HPDE6-E6E7 (cell line): ENCODE results near the gene PTOV1.

ENCODE experiments used
- DNase-seq: peaks from one replicate; pipeline ENCODE4 v3.0.0; 2011; ENCODE audit warnings: missing footprints; ENCODE audit errors: extremely low spot score

PTOV1 gene

DNA sequence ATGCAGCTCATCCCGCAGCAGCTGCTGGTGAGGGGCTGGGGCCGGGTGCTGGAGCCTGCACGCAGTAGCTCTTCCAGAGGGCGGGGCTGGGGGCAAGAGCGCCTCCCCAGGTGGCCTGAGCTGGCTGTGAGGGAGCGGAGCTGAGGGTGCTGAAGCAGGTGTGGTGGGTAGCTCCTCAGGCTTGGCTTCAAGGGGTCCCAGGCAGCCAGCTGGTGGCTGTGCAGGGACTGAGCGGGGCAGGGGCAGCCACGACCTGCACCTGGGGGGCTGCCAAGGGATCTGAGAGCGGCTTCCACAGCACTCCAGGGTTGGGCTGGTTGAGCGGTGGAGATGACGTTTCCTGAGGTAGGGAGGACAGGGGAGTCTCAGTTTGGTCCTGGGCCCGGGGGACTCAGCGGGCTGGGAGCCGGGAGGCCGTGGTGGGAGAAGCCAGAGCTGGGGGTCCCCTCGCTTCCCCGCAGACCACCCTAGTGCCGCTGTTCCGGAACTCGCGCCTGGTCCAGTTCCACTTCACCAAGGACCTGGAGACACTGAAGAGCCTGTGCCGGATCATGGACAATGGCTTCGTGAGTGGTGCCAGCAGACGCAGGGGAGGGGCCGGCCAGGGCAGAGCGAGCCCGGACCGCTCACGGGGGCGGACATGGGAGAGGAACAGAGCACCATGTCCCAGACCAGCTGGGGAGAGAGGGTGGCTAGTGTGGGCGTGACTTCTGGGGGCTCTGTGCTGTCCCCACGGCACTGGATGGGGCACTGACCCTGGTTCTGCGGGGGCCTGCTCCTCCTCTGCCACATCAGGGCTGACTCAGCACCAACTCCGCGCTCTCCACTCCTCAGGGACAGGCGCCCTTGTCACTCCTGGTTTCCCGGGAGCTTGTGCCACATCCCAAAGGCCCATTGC lies 7.4 kb downstream of the PTOV1 start:
- DNase-seq, result no peak

DNA sequence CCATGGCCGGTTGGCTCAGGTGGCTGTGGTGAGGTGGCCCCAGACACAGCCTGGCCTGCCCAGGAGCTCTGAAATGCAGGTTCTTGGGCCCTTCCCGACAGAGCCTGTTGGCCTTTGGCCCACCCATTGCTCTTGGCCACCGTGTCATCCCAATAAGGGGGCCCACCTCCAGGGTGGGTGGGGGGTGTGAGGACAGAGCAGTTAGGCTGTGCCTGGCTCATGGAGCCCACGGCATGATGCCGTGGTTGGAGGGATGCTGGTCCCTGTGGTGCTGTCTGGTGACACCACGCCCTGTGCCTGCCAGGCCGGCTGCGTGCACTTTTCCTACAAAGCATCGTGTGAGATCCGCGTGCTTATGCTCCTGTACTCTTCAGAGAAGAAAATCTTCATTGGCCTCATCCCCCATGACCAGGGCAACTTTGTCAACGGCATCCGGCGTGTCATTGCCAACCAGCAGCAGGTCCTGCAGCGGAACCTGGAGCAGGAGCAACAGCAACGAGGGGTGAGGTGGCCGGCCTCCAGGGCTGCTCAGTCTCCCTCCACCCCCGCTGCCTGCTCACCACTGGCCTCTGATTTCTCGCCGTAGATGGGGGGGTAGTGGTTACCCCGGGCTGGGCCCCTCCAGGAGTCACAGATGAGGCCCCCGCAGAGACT lies 8.8 kb downstream of the PTOV1 start:
- DNase-seq, result no peak

DNA sequence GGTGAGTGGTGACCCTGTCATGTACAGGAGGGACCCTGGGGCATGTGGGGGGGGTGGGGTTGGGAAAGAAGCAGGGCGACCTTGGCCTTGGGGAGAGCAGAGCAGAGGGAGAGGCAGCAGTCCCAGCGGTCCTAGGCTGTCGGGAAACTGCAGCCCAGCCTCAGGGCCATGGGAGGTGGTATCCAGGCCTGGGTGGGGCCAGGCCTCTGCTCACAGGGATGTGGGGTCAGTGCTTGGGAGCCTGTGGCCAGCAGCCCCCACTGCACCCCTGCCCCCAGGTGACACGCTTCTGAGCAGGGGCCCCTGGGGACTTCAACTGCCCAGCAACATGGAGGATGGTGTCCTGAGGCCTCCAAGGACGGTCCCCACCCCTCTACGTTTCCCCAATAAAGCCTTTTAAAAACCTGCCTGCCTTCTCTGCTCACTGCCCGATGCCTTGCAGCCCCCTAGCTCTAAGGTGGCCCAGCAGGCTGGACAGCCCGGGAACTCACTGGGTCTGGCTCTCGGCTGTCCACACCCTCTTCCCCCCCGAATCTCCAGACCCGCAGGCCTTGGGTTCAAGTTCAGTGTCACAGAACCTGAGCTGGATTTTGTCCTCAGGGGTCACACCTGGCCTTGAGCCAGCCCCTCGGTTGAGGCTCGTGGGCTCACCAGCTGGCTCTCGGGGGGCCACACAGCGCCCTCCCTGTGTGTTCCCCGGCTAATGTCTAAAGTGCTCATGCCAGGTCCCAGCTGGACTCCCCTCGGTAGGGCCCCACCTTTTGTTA lies 9.6 kb downstream of the PTOV1 start:
- no peak for DNase-seq

DNA sequence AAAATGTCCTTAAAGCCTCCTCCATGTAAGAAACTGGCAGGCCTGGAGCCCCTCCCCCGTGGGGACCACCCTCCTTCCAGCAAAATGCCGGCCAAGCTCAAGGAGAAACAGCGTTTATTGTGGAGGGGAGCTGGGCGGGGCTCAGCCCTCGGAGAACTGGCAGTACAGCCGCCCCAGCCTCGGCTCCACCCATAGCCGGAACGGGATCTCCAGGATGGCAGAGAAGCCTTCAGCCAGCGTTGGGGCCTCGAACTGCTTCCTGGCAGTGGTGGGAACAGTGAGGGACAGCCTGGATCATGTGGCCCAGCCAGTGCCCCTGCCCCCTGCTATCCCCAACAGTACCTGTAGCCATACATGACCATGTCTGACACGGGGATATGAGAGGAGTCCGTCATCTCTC lies 10.1 kb downstream of the PTOV1 start:
- DNase-seq, result no peak

DNA sequence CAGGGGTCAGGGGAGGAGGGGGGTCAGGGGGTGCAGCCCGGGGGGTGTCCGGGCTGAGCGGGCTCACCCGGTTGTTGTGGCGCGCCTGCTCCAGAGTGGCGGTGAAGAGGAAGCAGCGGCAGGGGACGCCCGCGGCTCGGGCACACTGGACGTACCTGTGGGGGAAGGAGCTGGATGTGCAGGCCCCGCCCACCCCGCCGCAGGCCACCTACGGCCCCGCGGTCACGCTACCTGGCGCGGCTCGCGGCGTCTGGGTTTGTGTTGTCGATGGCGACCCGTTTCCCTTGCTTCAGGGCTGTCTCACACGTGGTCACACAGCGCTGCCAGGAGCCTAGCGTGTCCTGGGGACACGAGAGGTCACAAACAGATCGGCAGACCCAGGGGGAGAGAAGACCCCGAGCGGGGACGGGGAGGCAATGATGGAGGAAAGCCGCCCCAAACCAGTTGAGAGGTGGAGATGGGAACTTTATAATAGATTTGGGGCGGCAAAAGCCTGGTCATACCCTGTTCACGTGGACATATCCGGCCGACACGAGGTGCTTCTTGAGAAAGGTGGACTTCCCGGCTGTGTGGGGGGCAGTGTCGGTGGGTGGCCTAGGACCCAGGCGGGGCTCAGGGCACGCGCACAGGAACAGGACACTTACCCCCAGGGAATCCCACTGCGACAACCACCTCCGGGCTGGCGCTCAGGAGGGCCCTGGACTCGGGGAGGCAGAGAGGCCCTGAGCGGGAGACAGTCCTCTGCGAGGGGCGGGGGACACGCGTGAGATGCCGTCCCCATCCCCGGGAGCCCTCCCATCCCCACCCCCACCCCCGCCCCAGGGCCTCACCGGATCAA lies 10.8 kb downstream of the PTOV1 start:
- DNase-seq, result no peak

DNA sequence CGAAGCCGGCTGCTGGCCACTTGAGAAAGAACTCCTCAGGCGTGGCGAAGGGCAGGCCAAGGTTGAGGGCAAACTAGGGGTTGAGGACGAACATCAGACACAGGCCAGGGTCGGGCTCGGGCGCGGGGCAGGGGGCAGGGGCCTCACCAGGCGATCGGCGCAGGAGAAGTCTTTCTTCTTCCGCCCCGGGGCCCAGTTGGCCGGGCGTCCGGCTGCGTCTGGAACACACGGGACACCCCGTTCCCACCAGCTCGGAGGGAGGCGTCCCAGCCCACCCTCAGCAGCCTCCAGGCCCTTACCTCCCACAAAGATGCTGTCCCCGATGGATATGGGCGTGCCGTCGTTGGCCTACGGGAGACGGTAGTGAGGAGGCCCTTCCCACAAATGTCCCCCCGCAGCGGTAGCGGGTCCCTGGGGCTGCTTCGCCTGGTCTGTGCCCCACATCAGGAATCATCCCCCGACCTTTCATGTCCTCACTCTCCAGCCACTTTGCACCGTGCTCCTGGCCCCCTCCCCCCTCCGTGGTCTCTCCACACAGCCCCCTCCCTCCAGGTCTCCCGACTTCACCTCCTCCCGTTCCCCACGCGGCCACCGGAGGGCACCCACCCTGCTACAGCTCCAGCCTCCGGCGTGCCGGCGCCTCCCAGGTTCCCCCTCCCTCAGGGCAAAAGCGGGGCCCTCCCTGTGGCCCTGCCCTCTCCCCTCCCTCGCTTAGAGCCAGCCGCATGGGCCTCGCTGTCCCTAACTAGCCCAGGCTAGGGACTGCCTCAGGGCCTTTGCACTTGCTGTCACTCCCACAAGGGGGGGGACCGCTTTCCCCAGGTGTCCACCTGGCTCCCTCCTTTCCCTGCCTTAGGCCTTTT lies 11.7 kb downstream of the PTOV1 start:
- DNase-seq, result no peak

DNA sequence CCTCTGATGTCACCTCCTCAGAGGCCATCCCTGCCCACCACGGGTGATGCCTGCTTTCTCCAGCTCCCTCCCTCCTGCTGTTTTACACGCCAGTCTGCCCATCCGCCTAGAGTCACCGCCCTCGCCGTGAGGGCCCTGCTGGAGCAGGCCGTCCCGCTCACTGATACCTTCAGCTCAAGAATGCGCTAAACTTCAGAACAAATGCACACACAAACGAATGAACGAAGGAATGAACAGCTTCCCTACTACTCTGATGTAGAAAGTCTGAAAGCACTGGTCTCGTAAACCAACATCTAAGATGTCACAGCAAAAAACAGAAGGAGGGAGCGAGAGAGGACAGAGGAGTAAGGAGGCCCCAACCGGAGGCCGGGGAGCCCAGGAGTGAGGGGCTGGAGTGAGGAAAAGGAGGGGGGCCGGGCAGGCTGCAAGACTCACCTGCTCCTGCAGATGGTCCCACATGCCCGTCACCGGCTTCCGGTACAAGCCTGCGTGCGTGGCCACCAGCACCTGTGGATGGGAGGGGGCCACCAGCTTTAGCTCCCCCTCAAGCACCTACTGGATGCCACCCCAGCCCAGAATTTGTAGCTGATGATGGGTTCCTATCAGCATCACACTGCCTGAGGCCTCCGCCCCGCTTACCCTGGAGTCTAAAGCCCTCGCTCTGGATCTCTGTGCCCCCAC lies 12.4 kb downstream of the PTOV1 start:
- no peak for DNase-seq

DNA sequence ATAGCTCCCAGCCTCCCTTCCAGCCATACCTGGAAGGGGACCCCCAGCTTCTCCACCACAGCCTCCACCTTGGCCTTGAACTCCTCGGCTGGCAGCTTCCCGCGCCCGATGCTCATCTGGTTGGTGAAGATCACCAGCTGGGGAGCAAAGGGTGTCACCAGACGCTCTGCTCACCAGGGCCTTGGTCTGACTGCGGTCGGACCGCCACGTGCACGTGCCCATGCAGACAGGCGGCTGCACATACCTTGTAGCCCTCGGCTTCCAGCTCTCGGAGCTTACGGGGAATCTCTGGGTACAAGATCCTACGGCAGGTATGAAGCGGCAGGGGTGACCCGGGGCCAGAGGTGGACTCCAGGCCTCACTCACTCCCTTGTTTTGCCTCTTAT lies 13.0 kb downstream of the PTOV1 start:
- DNase-seq, result no peak

DNA sequence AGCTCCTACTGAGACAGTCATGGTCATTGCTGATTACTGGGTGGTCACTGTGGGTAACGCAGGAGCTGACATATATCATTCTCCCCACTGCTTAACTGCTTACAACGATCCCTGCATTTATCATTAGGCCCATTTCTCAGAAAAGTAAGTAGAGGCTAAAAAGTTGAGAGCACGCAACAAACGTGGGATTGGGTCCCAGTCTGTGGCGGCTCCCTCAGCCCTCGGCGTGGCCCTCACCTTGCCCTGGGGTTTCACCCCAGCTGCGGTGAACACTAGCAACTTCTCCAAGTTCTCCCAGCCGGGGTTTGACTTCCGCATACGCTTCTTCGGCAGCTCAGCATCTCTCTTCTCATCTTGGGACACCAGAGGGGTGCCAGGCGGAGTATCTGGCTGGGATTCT lies 13.9 kb downstream of the PTOV1 start:
- DNase-seq, result no peak

DNA sequence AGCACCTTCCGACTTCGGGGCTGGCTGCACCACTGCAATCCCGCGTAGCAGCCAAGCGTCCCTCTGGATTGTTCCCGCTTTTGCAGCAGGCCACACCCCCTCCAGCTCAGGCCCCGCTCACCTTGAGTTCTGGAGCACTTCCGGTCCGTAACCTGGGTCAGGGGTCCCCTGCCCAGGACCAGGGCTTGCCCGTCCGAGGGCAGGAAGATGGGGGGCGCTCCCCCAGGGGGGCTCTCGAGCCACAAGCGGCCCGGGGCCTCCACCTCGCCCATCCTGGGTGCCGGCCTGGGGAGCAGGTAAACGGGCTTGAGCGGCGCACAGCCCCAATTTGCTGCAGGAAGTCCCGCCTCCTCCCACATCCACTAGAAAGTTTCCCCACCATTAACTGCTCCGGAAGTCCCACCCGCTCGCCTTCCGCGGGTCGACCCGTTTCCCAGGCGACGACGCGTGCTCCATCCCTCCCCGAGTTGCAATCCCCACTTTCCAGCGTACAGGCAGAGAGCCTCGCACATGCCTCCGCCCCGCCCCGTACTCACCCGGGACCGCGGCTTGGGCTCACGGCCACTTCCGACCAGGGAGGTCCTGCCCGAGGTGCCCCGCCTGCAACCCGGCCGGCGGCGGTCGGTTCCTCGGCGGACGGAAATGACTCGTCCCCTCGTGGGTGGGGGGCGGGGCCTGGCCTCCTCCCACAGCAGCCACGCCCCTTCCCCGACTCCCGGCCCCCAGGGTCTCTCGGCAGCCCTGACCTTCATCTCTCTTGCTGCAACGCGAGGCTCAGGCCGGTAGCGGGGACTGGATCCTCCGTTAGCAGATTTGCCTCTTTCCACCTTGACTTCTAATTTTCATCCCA lies 16.2 kb downstream of the PTOV1 start, which contains the start of gene PNKP:
TSS of gene PNKP (minus strand) at position 644 of the 850 bp plus-strand sequence. CDS start at position 272, 372 bp downstream.
- peak; percentile 81 for DNase-seq

DNA sequence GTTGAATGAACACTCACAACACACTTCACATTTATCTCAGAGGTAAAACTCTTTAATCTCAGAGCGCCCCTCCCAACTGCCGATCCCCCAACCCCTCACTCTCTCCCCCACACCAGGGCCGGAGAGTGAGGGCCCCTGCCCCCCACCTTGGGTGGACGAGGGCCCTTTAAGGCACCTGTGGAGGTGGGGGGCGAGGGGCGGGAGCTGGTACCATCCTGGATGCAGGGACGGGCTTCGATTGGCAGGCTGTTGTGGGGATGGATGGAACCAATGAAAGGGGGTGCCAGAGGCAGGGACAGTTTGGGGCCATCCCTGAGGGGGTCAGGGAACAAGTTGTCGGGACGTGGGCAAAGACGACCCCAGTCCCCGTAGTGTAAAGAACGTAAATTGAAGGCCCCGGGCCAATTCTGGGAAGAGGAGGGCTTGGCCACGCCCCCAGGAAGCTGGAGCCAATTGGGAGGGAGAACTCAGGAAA lies 18.1 kb downstream of the PTOV1 start:
- no peak for DNase-seq

DNA sequence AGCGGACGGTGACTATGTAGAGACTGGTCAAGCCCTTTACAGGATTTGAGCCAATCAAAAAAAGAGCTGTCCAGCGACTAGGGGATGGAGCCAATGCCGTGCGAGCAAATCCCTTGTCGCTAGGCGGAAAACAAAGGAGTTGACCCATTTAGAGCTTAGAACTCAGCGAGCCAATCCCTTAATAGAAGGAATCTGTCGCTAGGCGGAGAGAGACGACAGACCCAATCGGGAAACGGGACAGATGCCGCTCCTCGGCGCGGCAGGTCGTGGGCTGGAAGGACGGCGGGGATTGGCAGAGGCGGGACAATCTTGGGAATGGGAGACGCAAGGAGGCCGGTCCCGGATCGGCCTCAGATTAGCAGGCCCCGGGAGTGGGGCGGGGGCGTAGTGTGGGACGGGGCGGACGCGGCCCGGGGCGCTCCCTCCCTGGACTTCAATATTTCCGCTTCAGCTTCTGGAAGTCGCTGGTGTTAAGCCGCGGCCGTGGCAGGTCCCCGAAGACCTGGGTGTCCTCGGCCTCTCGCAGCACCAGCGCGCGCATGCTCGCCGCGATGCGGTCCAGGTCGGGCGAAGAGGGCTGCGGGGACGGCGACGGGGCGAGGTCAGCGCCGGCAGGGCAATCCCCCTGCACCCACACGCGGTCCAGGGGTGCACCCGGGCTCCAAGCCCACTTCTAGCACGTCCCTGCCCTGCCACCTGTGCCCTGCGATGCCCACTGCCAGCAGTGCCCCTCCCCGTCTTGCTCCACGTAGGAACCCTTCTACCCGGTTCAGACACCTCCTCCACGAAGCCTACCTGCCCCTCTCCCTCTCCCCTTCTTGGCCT lies 18.7 kb downstream of the PTOV1 start:
- peak; percentile 97 for DNase-seq

DNA sequence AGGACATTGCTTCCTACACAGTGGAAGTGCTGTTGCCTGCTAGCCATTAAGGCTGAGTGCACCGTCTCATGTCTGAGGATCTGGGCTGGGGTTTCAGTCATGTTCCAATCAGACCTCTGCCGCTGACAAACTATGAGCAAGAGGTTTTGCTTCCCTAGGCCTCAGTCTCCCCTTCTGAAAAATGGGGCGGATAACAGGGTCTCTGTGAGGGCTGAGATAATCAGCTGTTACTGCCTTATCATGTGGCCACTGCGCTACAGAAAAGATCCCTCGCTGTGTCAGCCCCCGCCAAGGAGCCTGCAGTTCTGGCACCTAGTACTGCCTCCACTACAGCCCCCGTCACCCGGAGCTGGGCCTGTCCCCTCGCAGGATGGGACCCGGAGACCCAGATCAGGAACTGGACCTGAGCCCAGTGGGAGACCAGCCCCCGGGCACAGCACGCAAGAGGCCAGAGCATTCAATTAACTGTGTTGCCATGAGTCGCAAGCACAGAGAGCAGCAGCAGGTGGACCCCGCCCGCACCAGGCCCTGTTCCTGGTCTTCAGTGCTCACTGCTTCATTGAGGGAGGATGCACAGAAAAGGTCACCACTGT lies 19.4 kb downstream of the PTOV1 start:
- DNase-seq, result no peak

DNA sequence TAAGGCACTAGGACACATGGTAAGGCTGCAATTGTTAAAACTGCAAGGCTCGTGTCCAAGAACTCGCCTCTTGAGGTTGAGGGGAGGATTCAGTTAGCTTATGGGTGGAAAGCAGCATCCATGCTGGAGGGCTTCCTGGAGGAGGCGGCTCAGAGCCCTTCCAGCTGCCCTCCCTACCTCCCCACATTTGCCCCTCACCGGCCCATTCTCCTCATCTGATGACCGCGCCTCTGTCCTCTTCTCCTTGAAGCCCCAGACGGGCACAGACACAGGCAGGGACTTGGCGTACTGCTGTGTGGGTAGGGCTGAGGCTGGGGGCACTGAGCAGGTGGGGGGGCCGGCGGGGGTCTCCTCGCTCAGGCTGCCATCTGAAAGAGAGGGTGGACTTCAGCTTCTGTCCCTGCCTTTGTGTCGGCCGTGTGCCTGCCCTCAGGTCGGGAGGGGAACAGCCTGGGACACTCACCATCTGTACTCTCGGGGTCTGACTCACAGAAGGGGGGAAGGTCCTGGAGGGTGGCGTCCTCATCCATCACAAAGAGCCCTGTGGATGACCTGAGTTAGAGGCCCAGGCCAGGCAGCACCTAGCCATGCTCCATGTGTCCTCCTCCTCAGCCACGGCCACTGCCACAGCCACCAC lies 20.5 kb downstream of the PTOV1 start:
- no peak for DNase-seq

DNA sequence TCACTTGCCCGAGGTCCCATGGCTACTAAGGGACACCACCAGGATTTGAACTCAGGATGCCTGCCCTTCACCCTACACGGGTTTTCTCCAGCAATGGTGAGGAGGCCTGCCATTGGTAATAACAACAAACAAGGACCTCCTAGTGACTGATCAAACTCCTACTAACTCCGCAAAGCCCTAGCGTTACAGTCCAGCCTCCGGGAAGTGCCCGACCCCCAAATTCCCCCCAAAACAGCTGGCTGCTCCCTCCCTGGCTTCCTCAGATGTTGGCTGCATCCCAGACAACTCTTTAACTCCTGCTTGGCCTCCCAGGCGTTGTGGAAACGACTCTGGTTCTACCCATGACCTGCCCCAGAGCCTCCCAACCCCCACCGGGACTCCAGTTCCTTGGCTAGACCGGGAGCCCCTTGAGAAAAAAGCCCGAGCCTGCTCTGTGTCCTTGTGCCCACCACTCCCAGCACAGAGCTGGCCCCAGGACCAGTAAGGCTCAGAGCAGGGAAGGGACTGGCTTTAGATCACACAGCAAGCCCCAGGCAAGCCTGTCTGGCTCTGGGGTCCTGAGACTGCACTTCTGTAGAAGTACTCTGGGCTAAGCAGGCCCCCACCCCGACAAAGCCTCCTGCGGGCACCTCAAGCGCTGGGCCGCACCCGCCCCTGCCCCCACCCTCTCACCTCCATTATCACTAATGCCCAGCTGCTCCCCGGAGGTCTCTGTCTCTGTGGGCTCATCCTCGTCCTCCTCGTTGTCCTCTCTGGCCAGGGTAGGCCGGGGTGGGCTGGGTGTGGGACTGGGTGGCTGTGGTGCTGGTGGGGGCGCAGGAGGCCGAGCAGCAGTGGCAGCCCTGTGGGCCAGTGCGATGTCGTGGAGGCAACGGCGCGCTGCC lies 21.5 kb downstream of the PTOV1 start:
- no peak for DNase-seq

DNA sequence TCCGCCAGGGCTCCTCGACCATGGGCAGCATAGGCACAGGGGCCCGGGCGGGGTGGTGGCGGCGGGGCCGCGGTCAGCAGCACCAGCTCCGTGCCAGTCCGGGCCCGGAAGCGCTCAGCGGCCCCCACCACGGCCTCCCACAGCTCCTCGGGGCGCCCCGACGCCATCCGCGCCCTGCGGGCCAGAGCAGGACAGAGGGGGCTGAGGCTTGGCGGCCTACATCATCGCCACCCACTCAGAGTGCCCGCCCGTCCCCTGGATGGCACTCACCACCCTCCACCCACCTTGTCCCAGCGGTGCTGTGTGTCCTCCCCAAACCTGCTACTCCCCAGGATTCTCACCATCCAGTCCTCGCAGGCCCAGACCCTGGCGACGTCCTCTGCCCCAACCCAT lies 22.2 kb downstream of the PTOV1 start:
- no peak for DNase-seq
